A549 treated with dexamethasone at 1 μM for 4 hours (cell line): Measurements from ENCODE around the gene ITFG2. TPM values are rescaled to one million over a fixed set of nuclear protein-coding genes. Genes with fewer than 3 reads are reported as not detected.

Experiments
- total RNA-seq: library from RNA; stranded (reverse); fragments of 200-300 nt; extraction: Qiagen RNA extraction; gene quantifications from 5 replicates; pipeline ENCODE4 v1.2.3, GENCODE V29; 2022

The ITFG2 gene
- 11.6 to 19.2 TPM (median 15.4 TPM) in 5 replicates for total RNA-seq

GRCh38 chr12:2812290-2813213 lies at the start of gene ITFG2:
Gene ITFG2, plus strand, starts transcription at chr12:2812668. Its CDS starts 93 bp downstream, at chr12:2812761.

GRCh38 chr12:2794736-2795289 lies 17.7 kb upstream of the ITFG2 start, which contains the start of gene FKBP4:
Gene FKBP4, plus strand, starts transcription at chr12:2794970. Its CDS starts 170 bp downstream, at chr12:2795140.

GRCh38 chr12:2834581-2835491 lies 22.4 kb downstream of the ITFG2 start, which contains the start of gene NRIP2:
Gene NRIP2, minus strand, starts transcription at chr12:2835035. Its CDS starts 52 bp downstream, at chr12:2834983.

GRCh38 chr12:2857021-2857431 lies 44.6 kb downstream of the ITFG2 start, which contains the start of gene TEX52:
Gene TEX52, minus strand, starts transcription at chr12:2857039. Its CDS starts 13 bp downstream, at chr12:2857026.

Other genes starting within 250 kb of the ITFG2 start
- 86.0 to 104 TPM (median 100 TPM) in 5 replicates for gene FKBP4, start 17.7 kb upstream of the ITFG2 start, total RNA-seq
- gene NRIP2, start 22.4 kb downstream of the ITFG2 start, total RNA-seq, result not detected in 5 replicates
- not detected in 5 replicates for gene TEX52, start 44.4 kb downstream of the ITFG2 start, total RNA-seq
- 80.9 to 104 TPM (median 102 TPM) in 5 replicates for gene FOXM1, start 64.5 kb downstream of the ITFG2 start, total RNA-seq
- 43.8 to 55.9 TPM (median 50.3 TPM) in 5 replicates for gene RHNO1, start 64.6 kb downstream of the ITFG2 start, total RNA-seq
- gene TULP3, start 78.2 kb downstream of the ITFG2 start, total RNA-seq, result 18.0 to 21.7 TPM (median 20.7 TPM) in 5 replicates
- 40.2 to 50.7 TPM (median 46.1 TPM) in 5 replicates for gene TEAD4, start 146.7 kb downstream of the ITFG2 start, total RNA-seq